GM12873 (cell line): ENCODE measurements around the gene NOL6.
A peak's percentile ranks its signal among the peaks of the same experiment; 100 is the strongest.

Experiments
- TF ChIP-seq, protein P1 (sequence below): IDR thresholded peaks from 2 replicates; pipeline ENCODE4 v1.5.1; 2012; ENCODE audit warnings: low read depth, mild to moderate bottlenecking, moderate library complexity, low read length, control low read depth; ENCODE audit not compliant: insufficient read depth; ENCODE audit errors: missing control alignments

NOL6 gene, protein sequence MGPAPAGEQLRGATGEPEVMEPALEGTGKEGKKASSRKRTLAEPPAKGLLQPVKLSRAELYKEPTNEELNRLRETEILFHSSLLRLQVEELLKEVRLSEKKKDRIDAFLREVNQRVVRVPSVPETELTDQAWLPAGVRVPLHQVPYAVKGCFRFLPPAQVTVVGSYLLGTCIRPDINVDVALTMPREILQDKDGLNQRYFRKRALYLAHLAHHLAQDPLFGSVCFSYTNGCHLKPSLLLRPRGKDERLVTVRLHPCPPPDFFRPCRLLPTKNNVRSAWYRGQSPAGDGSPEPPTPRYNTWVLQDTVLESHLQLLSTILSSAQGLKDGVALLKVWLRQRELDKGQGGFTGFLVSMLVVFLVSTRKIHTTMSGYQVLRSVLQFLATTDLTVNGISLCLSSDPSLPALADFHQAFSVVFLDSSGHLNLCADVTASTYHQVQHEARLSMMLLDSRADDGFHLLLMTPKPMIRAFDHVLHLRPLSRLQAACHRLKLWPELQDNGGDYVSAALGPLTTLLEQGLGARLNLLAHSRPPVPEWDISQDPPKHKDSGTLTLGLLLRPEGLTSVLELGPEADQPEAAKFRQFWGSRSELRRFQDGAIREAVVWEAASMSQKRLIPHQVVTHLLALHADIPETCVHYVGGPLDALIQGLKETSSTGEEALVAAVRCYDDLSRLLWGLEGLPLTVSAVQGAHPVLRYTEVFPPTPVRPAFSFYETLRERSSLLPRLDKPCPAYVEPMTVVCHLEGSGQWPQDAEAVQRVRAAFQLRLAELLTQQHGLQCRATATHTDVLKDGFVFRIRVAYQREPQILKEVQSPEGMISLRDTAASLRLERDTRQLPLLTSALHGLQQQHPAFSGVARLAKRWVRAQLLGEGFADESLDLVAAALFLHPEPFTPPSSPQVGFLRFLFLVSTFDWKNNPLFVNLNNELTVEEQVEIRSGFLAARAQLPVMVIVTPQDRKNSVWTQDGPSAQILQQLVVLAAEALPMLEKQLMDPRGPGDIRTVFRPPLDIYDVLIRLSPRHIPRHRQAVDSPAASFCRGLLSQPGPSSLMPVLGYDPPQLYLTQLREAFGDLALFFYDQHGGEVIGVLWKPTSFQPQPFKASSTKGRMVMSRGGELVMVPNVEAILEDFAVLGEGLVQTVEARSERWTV

DNA sequence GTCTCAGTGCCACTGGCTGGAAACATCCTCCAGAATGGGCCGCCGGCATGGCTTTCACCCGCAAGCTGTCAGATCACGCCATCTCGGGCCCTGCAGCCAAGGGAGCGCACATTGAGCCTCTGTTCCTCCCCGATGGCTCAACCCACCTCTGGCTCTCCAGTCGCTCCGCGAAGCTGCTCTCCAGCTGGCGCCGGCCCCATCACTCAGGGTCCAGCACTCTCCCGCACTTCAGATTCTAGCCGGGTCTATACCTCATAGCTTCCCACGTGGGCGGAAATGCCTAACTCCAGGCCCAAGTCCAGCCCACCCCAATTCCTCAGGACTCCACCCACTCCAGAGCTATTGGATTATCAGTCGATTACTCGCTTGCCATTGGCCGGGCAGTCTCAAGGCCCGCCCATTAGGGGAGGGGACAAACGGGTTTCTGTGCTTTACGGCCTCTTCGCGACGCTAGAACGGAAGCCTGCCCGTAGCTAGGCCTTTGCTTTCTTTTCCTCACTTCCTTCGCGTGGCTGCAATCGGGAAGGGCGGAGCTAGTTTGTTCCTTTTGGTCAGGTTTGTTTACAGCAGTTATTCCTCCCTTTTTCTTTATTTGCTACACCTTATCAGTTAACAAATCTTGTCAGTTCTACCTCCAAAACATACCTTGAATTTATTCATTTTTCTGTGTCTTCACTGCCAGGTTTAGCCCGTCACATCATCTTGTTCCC, at the start of gene NOL6:
NOL6 (minus strand) TSS at position 282 of the 710 bp plus-strand sequence; CDS start at position 200, 82 bp downstream.
- TF ChIP-seq, protein P1, sequence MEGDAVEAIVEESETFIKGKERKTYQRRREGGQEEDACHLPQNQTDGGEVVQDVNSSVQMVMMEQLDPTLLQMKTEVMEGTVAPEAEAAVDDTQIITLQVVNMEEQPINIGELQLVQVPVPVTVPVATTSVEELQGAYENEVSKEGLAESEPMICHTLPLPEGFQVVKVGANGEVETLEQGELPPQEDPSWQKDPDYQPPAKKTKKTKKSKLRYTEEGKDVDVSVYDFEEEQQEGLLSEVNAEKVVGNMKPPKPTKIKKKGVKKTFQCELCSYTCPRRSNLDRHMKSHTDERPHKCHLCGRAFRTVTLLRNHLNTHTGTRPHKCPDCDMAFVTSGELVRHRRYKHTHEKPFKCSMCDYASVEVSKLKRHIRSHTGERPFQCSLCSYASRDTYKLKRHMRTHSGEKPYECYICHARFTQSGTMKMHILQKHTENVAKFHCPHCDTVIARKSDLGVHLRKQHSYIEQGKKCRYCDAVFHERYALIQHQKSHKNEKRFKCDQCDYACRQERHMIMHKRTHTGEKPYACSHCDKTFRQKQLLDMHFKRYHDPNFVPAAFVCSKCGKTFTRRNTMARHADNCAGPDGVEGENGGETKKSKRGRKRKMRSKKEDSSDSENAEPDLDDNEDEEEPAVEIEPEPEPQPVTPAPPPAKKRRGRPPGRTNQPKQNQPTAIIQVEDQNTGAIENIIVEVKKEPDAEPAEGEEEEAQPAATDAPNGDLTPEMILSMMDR: no peak

DNA sequence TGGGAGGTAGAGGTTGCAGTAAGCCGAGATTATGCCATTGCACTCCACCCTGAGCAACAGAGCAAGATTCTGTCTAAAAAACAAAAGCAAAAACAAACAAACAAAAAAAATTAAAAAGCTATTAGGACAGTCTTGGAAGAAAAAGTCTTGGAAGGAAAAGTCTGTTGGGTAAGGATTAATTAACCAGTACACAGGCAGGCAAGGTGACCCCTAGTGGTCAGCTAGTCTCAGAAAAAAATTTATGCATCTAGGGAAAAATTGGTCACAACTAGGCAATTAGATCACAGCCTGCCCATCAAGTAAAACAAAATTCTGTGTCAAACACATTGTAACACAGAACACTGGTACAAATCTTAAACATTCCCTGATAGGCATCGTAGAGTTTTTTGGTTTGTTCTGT, 43.6 kb upstream of the NOL6 start:
- TF ChIP-seq, protein P1: peak; percentile 59

GRCh38 chr9:33510262-33511183, 36.8 kb upstream of the NOL6 start:
- TF ChIP-seq, protein P1: no peak

GRCh38 chr9:33506626-33507370, 33.1 kb upstream of the NOL6 start:
- TF ChIP-seq, protein P1: no peak

DNA sequence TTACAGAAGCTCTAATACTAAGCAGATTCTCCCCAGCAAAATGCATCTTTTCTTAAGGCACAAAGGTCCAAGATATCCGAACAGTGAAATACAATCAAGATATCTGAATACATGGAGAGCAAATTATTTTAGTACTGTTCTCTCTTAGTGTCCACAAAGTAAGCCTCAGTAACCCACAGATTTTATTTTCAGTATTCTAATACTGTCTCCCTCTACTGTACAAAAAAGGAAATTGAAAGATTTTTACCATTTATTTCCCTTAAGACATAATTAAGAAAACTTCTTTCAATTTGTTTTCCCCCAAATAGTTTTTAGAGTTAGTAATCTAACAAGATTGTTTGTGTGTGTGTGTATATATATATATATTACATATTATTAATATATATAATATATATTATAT, 24.7 kb upstream of the NOL6 start:
- TF ChIP-seq, protein P1: peak; percentile 15

DNA sequence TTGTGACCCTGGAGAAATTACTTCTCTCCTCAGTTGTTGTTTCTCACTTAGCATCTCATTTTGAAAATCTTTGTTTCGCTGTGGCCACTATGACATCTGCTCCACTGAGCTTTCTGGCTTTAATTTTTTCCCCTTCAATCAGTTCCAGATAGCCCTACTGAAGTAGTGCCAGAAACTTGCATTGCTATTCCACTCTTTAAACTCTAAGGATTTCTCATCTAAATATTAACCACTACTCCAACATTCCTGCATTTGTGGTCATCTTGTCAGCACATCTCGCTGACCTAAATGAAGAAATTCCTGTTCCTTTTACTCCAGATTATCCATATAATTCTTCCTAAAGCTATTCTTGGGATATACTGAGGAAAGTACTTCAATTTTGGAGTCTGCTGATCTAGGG, 15.3 kb upstream of the NOL6 start:
- TF ChIP-seq, protein P1: no peak
